Ishikawa (cell line): Measurements from ENCODE around the gene ASIC2.

Experiments used
- EP300 ChIP-seq: IDR thresholded peaks from 2 replicates; pipeline ENCODE4 v1.6.1; 2012; ENCODE audit warnings: borderline replicate concordance
- NFIC ChIP-seq: IDR thresholded peaks from 2 replicates; pipeline ENCODE4 v1.6.1; 2012
- RAD21 ChIP-seq: IDR thresholded peaks from 2 replicates; pipeline ENCODE4 v1.6.1; 2012; ENCODE audit warnings: low read depth

- TF ChIP-seq EP300: no peak
- TF ChIP-seq NFIC: no peak
- TF ChIP-seq RAD21: no peak
Measured at GRCh38 chr17:33214996-33215395, 78.1 kb downstream of the ASIC2 start.
